ENCODE measurements around the gene BCORL1.

Gene BCORL1

DNA sequence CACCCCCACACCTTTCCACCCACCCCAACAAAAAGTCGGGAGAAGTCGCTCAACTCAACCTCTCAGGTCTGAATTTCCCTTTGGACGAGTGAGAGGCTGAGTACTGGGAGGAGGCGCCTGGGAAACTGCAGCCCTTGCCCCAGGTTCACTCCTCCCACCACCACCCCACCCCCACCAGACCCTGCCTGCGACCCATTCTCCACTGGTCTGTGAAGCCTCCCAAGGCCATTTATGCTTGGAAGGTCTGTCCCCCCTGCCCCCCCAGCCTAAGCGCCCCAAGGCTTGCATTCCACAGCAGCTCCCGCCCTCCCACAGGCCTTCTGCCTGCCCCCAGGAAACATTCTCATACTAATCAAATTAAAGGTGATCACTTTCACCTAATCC, 100.7 kb downstream of the BCORL1 start:
- no peak overlapping the region for H3K4me3 ChIP-seq (ENCODE audit: low read depth, low read length)
- no peak for DNase-seq (ENCODE audit: low read depth)

DNA sequence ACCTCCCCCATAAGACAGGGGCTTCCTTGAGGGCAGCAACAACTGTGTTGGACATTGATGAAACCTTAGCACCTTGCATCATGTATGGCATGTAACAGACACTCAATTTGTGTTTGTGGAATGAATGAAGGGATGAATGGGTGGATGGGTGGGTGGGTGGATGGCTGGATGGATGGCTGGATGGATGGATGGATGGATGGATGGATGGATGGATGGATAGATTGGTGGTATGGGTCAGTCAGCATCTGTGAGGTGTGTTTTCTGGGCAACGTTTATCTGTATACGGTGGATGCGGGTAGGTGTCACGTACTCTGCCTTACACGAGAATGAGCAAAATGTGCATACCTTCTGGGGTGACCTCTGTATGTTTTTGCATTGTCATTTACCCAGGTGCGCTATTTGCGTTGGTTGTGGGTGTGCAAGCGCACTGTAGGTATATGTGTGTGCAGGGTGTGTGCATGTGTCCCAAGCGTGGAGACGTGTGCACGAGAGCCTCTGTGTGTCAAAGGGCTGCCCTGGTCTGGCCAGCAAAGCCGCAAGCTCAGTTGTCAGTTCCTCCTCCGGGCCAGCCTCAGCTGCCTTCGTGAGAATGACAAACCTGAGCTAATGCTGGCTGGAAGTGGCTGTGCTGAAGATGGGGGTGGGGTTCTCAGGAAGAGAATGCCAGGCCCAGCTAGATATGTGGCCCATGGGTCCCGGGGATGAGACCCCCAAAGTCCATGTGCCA, 101.4 kb downstream of the BCORL1 start:
- DNase-seq (ENCODE audit: low read depth): no peak
- H3K4me3 ChIP-seq (ENCODE audit: low read depth, low read length): no peak overlapping the region

DNA sequence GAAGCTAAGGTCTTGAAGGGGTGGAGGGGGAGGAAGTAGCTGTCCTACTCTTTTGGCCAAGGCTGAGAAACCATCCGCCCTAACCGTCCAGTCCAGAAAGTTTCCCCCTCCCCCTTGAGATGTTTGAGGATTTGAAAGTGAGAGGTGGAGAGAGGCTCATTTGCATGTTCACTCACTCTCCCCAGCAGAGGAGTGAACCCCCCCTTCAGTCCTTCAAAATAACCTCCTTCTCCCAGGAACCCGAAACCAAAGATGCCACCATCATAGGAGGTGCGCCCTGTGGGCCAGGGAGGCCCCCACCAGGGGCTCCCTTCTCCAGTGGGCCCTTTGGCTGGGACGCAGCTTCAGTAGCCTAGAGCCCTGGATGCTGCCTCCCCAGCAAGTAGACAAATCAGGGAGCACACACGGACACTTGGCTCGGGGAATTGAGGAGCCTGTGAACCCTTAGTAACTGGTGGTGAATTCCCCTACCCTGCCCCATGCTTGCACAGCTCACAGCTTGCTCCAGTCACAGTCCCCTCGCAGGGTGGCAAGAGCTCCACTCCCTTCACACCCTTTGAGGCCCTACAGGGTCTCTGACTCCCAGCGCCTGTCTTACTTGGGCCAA, 102.3 kb downstream of the BCORL1 start:
- H3K4me3 ChIP-seq (ENCODE audit: low read depth, low read length): no peak overlapping the region

DNA sequence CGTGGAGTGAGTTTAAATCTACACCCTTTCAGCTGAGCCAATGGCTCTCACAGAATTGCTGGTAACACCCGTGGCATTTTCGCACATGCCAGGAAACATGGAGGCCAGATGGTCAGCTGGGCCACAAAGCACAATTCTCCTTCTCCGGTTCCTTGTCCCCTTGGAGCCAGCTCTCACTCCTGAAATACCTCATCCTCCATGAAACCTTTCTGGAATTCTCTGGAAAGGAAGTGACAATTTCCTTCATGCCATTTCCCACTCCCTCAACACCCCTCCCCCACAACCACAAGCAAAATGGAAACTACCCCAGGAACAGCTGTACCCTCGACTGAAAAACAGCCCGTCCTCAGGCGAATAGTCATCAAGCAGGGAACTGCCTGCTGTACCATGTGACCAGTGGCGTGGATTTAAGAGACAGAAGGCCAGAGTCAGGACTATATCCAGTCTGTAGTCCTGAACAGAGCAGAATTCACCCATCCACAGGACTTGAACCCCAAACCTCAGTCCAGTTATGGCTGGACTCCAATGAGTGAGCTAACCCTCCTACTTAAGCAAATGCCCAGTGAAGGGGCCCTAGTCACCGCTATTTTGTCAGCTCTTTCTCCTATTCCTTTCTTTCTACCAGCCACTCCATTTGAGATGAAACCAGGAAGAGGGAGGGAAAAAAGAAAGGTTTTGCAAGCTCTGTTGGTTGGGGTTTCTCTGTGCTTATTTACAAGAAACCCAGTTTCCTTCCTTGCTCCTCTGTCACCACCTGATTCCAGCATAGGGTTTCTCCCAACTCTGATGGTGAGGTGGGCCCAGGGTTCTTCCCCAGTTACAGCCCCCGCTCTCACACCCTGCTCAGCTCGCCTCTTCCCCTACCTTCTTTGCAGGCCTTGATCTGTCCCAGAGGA, 103.4 kb downstream of the BCORL1 start:
- no peak for DNase-seq (ENCODE audit: low read depth)
- no peak overlapping the region for H3K4me3 ChIP-seq (ENCODE audit: low read depth, low read length)

More for the DNA sequence above, 102.3 kb downstream of the BCORL1 start:
- DNase-seq (ENCODE audit: low read depth): no peak

DNA sequence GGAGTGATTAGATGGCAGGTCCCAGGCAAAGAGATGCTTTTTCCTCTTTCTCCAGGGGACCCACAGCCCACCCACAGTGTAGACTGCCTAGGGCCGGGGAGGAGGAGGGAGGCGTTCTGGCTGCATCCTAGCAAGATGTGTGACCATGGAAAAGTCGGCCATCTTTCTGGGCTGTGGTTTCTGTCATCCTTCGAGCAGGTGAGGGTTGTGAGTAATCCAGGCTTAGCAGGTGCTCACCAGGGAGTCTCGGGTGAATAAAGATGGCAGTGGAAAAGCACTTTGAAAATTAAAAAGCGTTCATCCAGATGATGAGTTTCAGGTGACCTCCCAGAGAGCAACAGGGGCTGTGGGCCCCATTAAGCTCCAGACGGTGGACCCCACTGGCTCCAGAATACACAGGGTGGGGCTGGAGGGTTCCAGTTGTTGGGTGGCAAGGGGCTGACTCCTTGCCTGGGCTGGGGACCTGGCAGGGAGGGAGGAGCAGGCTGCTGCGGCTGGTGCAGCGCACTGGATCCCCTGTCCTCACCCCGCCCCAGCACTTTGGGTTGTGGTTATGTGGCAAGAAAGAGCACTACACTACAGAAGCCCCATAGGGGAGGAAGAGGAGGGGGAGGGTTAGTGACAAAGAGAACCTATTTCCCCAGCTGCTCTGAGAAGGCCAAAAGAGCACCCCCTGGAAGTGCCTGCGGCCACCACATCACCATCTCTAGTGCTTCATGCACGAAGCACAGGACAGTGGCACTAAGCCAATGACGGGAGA, 104.2 kb downstream of the BCORL1 start:
- H3K4me3 ChIP-seq (ENCODE audit: low read depth, low read length): no peak overlapping the region
- no peak for DNase-seq (ENCODE audit: low read depth)

DNA sequence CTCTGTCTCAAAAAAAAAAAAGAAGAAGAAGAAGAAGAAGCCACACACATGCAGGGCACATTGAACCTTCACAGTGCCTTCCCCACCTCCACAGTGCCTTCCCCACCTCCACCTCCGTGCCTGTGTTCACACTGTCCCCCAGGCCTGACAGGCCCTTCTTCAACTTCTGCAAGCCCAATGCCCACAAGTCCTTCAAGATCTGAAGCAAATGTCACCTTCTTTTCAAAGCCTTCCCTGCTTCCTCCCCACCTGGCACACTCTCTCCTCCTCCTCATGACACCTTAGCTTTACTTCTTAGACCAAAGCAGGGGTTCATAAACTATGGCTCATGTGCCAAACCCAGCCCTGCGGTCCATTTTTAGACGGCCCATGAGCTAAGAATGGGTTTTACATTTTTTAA, 107.9 kb downstream of the BCORL1 start:
- H3K4me3 ChIP-seq (ENCODE audit: low read depth, low read length): no peak overlapping the region
- no peak for DNase-seq (ENCODE audit: low read depth)

DNA sequence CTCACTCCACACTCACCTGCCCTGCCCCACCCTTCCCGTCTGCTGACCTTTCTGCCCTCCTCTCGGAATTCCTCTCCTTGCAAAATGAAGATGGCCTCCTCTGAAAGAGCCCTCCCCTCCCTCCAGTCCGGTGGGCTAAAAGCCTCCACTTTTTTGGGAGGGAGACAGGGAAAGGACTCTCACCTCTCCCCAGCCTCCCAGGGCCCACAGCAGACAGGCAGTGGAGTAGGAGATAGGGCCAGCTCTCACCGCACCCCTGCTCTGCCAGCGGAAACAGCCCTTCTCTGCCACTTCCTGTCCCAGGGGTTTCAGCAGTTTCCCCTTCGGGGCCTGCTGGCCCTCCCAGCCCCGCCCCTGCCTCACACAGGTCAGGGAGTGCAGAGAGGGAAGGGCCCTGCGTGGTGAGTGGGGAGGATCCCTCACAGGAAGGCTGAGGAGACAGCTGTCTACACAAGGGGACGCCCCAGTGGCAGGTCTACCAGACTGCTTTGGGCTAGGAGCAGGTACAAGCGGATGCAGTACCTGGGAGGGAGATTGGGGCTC, 109.6 kb downstream of the BCORL1 start:
- no peak overlapping the region for H3K4me3 ChIP-seq (ENCODE audit: low read depth, low read length)
- no peak for DNase-seq (ENCODE audit: low read depth)

DNA sequence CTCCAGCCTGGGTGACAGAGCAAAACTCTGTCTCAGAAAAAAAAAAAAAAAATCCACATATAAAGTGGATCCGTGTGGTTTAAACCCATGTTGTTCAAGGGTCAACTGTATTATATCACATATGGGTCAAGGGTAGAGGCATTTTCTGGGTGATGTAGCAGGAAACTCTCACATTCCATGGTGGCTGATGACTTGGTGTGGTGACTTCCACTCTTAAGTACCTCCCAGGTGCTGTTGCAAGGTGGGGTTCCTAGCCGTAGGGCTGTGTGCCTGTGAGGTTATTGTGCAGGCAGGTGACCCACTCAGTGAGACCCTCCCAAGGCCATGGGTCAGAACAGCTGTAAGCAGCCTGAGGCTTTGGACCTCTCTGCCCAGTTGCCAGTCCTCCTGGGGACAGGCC, 110.8 kb downstream of the BCORL1 start:
- no peak overlapping the region for H3K4me3 ChIP-seq (ENCODE audit: low read depth, low read length)
- no peak for DNase-seq (ENCODE audit: low read depth)

DNA sequence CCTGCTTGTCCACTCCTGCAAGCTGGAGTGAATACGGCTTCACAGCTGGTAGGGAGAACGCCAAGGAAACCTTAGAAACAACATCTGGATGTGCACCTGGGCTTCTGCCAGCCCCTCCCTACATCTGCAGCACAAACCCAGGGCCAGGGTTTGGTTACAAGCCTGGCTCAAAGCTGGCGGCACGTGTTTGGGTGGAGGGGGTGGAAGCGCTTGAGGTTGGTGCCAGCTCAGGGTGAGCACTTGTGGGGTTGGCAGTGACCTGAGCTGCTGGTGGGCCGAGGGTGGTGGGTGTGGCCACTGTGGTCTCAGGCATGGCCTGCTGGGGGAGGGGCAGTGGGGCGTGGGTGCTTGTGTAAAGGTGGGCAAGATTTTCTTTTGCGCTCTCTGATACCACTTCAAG, 112.3 kb downstream of the BCORL1 start:
- DNase-seq (ENCODE audit: low read depth): no peak
- no peak overlapping the region for H3K4me3 ChIP-seq (ENCODE audit: low read depth, low read length)

DNA sequence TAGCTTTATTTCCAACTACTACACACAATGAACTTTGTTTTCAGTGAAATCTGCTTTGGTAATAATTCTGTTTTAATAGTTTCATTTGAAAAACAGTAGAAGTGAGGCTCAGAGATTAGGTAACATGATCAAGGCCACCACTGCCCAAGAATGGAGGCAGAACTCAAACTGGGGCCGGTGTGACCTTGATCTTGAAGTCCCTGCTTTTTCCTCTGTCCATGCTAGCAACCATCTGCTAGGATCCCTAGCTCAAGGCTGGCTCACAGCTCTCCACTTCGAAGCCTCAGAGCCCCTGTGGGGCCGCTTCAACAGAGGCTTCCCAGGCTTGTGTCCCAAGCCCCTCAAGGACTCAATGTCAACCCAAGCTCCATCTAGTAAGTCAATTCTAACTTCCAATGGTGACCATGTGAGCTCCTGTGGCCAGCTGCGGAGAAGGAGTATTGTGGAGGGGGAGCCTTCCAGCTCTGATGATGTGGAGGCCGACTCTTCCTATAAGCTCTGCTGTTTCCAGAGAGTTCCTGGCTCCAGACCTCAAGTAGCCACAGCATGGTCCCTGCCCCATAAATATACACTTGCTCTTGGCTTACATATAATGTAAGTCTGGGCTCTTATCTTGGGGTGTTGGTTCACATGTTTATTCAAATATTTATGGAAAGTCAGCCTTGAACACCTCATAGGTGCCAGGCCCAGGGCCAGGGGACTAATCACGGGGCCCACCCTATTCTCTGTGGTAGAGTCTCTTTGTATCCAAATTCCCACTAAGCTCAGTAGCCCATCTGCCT, 113.0 kb downstream of the BCORL1 start:
- no peak overlapping the region for H3K4me3 ChIP-seq (ENCODE audit: low read depth, low read length)
- DNase-seq (ENCODE audit: low read depth): no peak

DNA sequence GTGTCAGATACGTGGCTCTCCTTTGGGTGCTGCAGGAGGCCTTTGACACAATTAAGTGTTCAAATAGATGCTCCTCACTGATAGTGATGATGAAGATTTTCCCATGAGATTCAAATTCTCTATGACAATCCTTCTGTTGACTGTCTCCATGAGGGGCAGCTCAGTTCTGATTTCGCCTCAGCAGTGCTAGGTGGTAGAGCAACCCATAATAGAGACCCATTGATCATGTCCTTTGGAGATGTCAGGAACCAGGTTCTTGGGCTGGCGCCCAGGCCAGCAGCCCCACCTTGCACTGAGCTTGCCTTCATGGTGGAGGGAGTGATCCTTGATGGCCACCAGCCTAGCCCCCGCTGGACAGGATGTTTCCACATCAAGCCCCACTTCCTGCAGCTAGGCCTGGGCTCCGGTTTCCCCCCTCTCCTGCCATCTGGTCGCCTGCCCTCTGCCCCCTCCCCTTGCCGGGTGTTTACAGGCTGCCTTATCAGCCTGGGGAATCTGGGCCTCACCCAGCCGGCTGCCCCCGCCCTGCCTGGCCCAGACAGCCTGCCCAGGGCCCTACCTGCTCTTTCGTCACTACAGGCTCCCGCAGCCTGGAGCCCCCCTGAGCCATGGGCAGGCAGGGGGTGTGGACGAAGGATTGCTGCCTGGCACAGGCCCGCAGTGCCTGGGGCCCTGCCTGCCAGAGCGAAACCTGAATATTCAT, 115.2 kb downstream of the BCORL1 start:
- DNase-seq (ENCODE audit: low read depth): no peak
- H3K4me3 ChIP-seq (ENCODE audit: low read depth, low read length): no peak overlapping the region

DNA sequence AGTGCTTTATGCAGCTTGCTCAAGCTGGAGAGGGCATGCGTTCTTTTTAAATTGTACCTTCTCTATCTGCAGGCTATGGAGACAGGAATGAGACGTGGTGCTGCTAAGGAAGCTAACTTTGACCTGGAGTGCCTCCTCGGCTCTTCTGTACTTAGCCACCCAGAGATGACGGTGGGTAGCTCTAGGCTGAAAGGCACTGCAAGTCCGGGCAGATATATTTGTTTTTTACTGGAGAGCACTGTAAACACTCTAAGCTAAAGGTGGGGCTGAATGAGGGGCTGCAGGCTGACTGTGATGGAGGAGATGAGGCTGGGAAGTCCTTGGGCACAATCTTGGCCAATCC, 115.7 kb downstream of the BCORL1 start:
- no peak for DNase-seq (ENCODE audit: low read depth)
- H3K4me3 ChIP-seq (ENCODE audit: low read depth, low read length): no peak overlapping the region

DNA sequence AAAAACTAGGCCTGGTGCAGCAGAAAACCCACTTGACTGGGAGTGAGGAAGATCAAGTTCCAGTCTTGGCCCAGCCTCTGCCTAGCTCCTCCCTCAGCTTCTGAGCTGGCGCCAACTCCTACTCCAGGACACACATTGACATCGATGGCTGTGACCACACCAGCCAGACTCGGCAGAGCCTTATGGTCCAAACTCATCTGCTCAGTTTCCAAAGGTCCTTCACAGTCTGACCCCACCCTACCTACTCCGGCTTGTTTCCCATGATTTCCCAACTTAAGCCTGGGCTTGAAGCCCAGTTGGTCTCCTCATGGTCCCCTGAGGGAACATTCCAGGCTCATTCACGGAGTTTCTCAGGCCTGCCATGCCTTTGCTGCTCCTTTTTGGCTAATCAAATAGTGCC, 117.7 kb downstream of the BCORL1 start:
- peak; percentile 93 for DNase-seq (ENCODE audit: low read depth)
- no peak overlapping the region for H3K4me3 ChIP-seq (ENCODE audit: low read depth, low read length)

DNA sequence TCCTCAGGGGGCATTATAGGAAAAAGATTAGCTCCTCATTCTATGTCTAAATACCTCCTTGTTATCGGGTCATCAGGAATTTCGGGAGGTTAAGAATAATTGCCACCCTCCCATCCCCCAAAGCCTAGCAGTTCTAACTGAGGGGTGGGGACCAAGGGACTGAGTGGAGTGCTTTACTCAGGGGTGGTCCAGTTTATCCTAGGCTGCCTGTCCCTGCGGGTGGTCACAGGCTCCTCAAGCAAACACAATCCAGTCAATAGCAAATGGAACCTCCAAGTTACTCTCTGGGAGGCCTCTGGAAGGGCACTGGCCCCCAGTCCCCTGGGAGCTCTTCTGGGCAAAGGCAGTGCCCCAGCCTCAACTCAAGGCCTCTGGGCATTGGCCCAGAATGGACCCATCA, 121.2 kb downstream of the BCORL1 start:
- H3K4me3 ChIP-seq (ENCODE audit: low read depth, low read length): no peak overlapping the region
- no peak for DNase-seq (ENCODE audit: low read depth)

DNA sequence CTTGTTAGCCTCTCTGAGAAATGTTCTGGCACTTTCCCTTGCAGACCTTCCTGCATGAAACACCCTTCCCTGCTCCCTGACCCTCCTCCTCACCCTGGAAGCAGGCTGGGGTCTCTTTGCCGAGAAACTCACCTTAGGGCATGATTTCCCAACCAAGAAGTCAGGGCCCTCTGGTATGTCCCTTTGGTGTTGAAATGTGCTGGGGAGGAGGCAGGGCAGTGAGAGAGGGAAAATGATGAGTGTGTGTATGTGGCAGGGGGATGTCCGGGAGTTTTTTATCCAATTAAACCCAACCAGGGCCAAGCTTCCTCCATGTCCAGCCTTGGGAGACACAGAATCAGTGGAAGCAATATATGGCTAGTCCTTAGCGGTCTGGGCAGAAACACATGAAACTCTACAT, 122.8 kb downstream of the BCORL1 start:
- DNase-seq (ENCODE audit: low read depth): no peak
- no peak overlapping the region for H3K4me3 ChIP-seq (ENCODE audit: low read depth, low read length)

DNA sequence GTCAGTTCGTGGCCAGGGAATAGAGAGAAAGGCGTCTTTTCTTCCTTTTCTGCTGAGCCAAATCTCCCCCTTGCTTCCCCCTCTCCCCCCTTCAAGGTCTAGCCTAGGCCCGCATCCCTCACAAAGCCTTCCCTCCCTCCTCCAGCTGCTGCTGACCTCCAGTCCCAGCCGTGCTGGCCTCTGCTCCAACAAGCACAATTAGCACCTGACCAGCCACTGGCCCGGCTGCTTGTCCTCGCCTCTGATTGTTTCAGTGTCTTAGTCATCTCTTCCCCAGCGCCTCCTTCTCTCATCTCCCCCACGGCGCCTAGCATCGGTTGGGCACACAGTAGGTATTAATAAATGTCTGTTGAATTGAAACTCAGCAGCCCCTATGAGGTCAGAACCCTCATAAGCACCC, 123.6 kb downstream of the BCORL1 start:
- no peak overlapping the region for H3K4me3 ChIP-seq (ENCODE audit: low read depth, low read length)
- DNase-seq (ENCODE audit: low read depth): no peak

All from skeletal muscle cell (primary cell).